ENCODE data around the gene TRIM58. TPM values are rescaled to one million over a fixed set of nuclear protein-coding genes. Genes with fewer than 3 reads are reported as not detected.

The TRIM58 gene, protein sequence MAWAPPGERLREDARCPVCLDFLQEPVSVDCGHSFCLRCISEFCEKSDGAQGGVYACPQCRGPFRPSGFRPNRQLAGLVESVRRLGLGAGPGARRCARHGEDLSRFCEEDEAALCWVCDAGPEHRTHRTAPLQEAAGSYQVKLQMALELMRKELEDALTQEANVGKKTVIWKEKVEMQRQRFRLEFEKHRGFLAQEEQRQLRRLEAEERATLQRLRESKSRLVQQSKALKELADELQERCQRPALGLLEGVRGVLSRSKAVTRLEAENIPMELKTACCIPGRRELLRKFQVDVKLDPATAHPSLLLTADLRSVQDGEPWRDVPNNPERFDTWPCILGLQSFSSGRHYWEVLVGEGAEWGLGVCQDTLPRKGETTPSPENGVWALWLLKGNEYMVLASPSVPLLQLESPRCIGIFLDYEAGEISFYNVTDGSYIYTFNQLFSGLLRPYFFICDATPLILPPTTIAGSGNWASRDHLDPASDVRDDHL
- total RNA-seq: 1 to 10 TPM; 1.4 to 4.1 TPM
- long read RNA-seq, donor 1, partial matches to known transcripts: 0 of 4 reads
- long read RNA-seq, donor 1, other reads (novel, unspliced or antisense): 3 of 4 reads
- long read RNA-seq, donor 2: 0 reads

DNA sequence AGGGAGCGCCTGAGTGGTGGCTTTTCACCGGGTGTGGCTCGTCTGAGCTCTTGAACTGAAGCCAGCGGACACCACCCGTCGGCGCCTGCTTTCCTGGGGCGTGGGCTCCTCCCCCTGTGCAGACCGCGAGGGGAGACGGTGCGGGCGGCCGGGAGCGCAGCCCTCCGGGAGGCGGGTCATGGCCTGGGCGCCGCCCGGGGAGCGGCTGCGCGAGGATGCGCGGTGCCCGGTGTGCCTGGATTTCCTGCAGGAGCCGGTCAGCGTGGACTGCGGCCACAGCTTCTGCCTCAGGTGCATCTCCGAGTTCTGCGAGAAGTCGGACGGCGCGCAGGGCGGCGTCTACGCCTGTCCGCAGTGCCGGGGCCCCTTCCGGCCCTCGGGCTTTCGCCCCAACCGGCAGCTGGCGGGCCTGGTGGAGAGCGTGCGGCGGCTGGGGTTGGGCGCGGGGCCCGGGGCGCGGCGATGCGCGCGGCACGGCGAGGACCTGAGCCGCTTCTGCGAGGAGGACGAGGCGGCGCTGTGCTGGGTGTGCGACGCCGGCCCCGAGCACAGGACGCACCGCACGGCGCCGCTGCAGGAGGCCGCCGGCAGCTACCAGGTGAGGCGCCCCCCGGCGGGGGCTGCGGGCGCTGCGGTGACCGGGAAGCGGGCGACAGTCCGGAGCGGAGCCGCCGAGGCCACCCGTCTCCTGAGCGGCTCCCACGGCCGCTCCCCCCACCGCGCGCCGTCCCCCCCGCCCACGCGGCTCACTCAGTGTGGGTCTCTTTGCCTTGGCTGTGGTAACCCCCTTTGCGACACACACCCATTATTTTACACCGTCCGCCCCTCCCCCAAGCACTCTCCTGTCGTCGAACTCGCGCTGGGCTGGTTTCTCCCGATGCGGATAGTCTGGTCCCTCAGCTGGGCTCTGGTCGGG lies at the start of gene TRIM58:
TSS of gene TRIM58 (plus strand) at position 119 of the 916 bp plus-strand sequence. CDS start at position 179, 60 bp downstream.
- no peak for DNase-seq (ENCODE audit: low spot score)
- intact Hi-C loops (cut with DNase I): no loop called here

DNA sequence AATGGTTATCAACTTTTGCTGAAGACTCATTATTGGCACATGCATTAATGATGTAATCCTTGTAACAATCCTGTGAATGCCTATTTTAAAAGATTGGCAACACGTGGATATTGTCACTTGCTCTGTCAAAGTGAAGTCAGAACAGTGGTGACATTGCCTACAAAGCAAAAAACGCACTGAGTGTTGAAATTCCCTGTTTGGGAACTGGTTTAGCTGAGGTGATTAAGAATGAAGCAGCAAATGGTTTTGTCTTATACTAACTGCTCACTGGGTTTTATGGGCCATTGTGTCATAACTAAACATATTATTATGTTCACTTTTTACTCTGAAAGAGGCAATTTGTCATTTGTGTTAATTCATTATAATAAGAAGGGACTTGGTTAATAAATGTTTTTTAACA lies 44.4 kb upstream of the TRIM58 start:
- intact Hi-C loops (cut with DNase I): no loop called here
- DNase-seq (ENCODE audit: low spot score): no peak

DNA sequence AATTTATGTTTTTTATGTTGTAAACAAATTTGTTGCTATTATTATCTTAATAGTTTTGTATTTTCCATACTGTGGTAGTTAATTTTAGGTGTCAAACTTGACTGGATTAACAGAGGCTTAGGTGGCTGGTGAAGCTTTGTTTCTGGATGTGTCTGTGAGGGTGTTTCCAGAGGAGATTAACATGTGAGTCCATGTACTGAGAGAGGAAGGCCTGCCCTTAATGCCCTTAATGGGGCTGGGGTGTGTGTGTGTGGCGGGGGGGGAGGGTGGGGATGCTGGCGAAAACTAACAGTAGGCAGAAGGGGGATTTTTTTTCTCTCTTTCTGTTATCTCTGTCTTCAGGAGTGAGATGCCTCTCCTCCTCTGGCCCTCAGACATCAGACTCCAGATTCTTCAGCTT lies 34.9 kb upstream of the TRIM58 start:
- intact Hi-C loops (cut with DNase I): no loop called here
- DNase-seq (ENCODE audit: low spot score): no peak

DNA sequence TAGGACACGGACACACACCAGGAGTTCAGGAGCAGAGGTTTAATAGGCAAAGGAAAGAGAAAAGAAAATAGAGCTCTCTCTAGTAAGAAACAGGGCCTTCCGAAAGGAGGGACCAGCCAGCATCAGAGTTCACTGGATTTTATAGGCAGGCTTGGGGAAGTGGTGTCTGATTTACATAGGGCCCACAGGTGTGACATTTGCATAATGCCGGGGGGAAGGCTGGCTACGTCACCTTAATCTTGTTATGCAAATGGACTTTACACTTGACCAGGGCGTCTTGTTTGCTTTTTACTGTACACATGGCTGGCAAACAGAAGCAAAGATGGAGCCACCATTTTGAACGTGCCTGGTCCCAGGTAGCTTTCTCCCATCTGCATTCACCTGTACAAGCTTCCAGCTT lies 33.0 kb upstream of the TRIM58 start, which contains the start of gene OR14A16:
TSS of gene OR14A16 (minus strand) at position 97 of the 400 bp plus-strand sequence. CDS start 8,390 bp downstream, outside the sequence.
- intact Hi-C loops (cut with DNase I): no loop called here
- no peak for DNase-seq (ENCODE audit: low spot score)

DNA sequence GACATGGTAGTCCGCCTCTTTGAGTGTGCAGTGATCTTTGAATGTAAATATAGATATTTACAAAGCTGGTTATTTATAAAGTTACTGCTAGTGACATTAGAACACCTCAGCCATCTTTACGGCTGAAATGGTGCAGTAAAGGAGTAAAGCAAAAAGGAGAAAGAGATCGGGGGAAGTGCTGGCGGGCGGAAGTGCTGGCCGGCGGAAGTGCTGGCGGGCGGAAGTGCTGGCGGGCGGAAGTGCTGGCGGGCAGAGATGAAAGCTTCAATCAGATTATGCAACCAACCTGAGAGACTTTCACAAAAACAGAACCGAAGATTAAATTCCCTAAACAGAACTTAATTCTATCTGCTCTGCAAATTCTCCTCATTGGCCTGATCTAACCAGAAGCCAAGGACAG lies 31.6 kb upstream of the TRIM58 start:
- intact Hi-C loops (cut with DNase I): no loop called here
- DNase-seq (ENCODE audit: low spot score): no peak

DNA sequence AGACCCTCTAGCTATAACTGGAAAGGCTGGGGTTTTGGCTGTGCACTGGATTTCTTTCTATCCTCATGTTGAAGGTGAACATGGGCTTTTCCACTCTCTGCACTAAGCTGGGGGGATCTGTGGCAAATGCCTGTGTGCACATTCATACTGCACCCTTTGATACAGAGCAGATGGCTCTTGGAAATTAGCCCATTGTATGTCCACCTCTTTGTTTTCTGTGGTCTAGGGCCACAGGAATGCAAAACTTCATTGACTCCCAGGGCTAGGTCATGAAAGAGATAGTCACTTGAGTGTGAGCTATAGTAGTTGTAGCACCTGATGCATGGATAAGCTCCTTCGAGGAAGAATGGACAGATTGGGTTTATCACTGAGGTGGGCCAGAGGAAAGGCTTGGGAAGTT lies 27.3 kb upstream of the TRIM58 start:
- DNase-seq (ENCODE audit: low spot score): no peak
- intact Hi-C loops (cut with DNase I): no loop called here

DNA sequence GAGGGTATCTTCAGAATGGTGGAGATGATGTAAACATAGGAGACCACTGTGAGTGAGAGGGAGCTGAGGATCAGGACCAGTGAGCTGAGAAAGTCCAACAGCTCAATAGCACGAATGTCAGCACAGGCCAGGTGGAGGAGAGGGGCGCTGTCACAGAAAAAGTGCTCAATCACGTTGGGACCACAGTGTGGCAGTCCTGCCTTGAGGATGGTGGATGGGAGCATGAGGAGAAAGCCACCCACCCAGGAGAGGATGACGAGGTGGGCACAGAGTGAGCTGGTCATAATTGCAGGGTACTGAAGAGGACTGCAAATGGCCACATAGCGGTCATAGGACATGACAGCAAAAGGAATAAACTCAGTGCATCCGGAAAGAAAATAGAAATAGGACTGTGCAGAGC lies 23.4 kb upstream of the TRIM58 start:
- intact Hi-C loops (cut with DNase I): no loop called here

DNA sequence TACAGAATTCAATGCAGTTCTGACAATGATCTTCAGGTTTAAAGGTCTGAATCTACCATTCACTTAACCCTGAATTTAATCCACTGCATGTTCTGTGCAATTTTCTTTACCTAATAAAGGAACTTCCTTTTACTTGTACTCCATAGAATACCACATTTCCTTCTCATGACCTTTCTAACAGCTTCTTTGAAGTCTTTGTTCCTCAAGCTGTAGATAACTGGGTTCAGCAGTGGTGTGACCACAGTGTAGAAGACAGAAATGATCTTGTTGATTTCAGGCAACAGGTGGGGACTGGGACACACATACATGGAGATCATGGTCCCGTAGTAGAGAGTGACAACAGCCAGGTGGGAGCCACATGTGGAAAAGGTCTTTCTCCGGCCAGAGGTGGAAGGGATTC lies 16.2 kb upstream of the TRIM58 start:
- DNase-seq (ENCODE audit: low spot score): no peak
- intact Hi-C loops (cut with DNase I): no loop called here

More for the DNA sequence above, 23.4 kb upstream of the TRIM58 start:
- DNase-seq (ENCODE audit: low spot score): no peak

DNA sequence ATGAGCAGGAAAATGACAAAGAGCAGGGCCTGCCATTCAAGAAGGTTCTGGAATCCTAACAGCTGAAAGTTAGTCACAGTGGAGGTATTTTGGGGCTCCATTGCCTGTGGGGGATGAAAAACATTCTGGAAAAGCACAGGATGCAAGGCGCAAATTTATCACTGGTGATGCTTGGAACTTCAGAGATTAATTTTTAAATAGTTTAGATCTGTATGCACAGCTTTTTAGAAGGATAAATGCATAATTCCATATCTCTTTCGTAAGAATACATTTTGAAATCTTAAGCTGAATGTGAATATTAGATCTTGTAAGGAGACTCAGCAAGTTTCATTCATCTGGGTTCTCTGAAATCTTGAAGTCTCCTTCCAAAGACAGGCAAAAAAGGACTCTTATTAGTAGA lies 15.2 kb upstream of the TRIM58 start, which contains the start of gene OR11L1:
TSS of gene OR11L1 (minus strand) at position 101 of the 400 bp plus-strand sequence. CDS start at position 101, 0 bp downstream.
- intact Hi-C loops (cut with DNase I): no loop called here
- DNase-seq (ENCODE audit: low spot score): no peak

DNA sequence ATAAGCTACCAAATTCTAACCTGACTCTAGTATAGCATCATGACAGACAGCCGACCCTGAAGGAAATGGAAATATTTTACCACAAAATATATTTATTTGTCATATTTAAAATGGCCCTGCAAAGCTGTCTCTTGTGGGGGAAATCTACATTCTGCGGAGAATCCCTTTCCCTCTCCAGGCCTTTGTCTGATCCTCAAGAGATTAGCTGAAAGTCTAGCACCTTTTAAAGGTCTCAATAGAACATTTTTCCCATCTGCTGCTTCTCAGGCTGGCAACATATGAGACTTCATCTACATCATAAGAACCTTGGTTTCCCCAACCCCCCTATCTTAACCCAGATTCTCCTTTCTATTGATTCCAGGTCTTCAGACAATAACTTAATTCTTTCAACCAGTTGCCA lies 13.6 kb upstream of the TRIM58 start:
- intact Hi-C loops (cut with DNase I): no loop called here
- no peak for DNase-seq (ENCODE audit: low spot score)

DNA sequence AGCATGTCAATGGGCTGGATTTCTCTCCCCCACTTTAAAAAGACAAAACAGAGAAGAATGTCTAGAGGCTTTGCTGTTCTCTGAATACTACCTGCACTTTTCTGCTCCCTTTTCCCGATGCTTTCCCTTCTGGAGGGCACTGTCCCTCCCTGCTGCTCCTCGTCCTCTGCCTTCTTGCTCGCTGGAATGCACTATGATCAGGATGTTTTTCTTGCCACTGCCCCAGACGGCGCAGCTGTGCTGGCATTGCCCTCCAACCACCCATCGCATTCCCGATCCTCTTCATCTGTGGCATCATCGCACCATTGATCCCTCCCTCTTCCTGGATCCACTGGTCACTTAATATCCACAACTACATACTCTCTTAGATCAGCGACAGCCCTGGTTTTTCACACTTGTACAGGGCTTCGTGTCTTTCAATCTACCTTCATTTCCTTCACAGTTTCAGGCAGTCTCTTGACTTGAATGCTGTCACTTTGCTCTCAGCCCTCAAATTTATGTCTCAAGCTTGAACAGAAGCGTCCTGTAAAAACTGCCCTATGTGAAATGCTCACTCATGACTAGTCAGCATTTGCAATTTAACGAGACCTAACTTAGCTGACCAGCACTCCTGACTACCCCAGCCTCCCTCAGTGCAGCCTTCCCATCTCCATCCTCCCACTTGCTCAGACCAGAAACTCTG lies 11.8 kb upstream of the TRIM58 start:
- intact Hi-C loops (cut with DNase I): no loop called here
- DNase-seq (ENCODE audit: low spot score): no peak

DNA sequence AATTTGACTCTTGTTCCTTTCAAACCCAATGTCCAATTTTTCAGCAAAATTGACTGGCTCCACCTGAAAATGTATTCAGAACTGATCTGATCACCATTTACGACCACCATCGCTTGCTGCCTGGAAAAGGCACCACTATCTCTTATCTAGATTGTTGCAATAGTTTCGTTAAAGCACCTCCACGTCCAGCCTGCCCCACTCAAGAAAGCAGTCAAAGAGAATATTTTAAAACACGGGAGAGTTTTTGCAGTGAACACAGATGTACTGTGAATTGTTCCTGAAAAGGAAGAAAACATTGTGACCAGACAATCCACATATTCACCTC lies 11.3 kb upstream of the TRIM58 start:
- intact Hi-C loops (cut with DNase I): no loop called here
- no peak for DNase-seq (ENCODE audit: low spot score)

DNA sequence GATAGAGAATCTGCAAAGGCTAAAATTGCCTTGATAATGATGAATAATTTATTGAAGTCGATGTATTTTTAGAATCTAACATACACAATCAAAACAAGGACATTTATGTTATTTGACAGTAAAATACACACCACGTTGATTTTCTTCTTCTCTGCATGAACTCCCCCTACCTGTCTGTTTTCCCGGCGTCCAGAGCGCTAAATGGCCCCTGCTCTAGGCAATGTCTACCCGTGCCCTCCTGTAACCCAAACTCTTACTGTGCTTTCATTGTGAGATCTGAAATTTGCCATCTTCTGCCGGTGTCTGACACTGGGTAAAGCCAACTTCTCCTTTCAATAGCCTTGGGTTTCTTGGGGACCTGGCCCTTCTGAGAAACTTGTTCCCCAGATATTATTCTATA lies 8.6 kb upstream of the TRIM58 start:
- intact Hi-C loops (cut with DNase I): no loop called here
- DNase-seq (ENCODE audit: low spot score): no peak

DNA sequence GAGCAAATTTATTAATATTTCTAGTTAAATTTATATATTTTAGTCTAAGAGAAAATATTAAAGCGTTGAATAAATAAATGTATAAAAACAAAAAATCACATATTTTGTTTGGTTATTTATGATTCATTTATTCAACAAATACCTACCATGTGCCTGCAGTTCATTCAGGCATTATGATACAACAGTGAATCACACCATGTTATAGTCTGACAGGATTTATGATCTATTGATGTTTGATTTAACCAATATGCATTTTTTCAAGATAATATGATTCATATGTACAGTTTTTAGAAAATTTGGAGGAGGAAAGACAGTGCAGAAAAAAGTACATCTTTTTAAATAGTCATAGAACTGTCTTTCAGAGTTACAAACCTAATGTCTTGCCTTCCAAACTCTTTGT lies 7.4 kb upstream of the TRIM58 start:
- intact Hi-C loops (cut with DNase I): no loop called here
- no peak for DNase-seq (ENCODE audit: low spot score)

DNA sequence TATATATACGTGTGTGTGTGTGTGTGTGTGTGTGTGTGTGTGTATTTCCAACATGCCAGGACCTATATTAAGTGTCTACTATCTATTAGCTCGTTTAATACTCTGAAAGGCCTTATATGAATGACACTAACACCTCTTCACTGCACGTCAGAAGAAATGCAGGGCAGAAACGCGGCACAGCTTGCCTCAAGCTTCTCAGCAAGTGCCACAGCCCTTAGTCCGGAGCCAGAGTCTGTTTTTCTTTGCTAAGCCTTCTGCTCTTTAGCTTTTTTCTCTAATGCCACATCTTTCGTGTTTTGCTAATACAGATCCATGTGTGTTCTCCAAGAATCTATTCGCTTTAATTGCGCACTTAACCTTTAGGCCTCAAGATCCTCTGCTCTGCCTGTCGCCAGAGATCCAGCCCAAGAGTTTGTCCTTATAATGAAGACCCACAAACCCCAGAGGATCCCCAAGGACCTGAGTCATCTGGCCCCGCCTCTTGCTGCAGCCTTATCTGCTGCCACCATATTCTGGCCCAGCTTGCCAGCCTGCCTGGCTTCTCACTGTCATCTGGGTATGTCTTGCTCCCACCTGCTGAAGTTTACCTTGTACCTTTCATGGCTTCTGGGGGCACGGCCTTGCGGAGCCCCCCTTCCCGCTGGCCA lies 2.0 kb upstream of the TRIM58 start:
- no peak for DNase-seq (ENCODE audit: low spot score)
- intact Hi-C loops (cut with DNase I): no loop called here

DNA sequence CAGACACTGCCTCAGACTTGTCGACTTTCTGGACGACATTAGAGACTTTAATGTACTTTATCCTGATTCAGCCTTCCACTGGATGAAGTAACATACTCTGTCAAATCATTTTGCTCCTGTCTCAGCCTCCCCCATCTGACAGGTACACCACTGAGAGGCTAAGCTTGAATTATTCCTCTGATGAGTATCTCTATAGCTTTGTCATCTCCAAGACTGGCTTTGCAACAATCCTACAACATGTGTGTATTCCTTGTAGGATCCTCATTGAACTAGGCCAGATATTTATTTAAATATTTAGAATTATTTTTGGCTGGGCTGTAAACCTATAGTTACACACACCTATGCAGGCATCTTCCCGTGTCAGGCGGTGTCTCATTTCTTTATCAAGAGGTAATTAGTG lies 1.1 kb upstream of the TRIM58 start:
- intact Hi-C loops (cut with DNase I): no loop called here
- no peak for DNase-seq (ENCODE audit: low spot score)

DNA sequence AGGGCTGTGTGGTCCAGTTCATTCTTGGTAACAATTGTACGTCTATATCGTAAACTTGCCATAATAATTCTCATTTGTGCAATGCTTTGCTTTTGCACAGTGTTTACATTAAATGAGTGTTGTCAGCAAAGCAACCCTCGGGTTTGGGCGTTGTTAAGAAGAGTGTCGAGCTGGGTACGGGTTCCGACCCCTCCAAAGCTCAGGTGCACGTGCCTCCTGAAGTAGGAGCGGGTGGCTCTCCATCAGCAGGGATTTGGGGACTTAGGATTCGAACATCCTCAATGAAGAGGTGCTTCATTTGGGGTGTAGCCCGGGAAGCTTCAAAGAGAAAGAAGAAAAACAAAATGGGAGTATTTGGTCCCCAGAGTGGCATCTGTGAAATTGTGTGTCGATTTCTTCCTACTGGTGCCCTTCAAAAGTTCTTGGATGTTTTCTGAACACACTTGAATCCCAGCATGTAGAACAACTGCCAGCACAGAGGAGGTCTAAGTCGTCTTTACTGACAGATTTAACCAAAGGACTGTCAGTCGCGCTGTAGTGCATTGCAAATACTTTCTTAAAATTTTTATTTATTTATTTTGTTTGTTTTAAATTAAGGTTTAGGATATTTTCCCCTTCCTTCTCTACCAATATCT lies 1.1 kb downstream of the TRIM58 start:
- intact Hi-C loops (cut with DNase I): no loop called here
- DNase-seq (ENCODE audit: low spot score): no peak

DNA sequence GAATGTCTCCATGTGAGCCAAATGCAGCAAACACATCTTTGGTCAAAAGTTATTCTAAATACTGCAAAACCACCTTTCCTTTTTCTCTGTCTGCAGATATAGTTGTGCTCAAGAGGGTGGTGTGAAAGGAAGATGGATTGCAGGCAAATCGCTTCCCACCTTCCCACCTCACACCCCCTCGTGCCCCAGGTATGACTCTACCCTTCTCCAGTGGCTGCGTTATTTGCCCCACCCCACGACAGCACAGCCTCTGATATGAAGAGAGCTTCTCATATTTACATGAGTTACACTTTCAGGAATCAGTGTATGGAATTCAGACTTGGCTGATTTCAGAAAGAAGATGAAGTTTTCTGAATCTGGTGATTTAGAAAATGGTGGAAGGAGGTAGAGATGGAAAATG lies 5.8 kb downstream of the TRIM58 start:
- intact Hi-C loops (cut with DNase I): no loop called here
- no peak for DNase-seq (ENCODE audit: low spot score)

DNA sequence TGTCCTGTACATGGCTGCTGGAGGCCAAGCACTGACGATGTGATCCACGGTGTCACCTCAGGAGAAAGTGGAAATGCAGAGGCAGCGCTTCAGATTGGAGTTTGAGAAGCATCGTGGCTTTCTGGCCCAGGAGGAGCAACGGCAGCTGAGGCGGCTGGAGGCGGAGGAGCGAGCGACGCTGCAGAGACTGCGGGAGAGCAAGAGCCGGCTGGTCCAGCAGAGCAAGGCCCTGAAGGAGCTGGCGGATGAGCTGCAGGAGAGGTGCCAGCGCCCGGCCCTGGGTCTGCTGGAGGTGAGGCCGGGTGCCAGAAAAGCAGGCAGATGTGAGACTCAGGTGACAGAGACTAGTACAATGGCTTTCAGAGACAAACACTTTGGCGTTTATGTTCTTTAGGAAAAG lies 7.7 kb downstream of the TRIM58 start:
- DNase-seq (ENCODE audit: low spot score): no peak
- intact Hi-C loops (cut with DNase I): no loop called here
